HuH-7 (cell line): Measurements from ENCODE around the gene OVCA2.

Experiments
- DNase-seq: peaks from one replicate; pipeline ENCODE4 v3.0.0; 2011; ENCODE audit warnings: low spot score

Gene OVCA2

DNA sequence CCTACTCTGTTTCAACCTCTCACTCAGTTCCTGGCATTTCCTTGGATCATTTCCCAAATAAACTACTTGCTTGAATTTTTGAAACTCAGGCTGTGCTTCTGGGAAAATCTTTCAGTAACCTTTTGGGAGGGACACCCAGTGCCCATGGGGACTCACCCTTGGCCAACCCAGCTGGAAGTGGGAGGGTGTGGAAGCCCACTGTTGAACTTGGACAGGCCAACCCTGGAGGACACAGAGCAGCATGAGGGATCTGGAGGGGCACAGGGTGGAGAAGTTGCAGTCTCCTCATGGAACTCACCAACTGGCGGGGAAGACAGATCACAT lies 27.9 kb upstream of the OVCA2 start:
- DNase-seq = no peak

DNA sequence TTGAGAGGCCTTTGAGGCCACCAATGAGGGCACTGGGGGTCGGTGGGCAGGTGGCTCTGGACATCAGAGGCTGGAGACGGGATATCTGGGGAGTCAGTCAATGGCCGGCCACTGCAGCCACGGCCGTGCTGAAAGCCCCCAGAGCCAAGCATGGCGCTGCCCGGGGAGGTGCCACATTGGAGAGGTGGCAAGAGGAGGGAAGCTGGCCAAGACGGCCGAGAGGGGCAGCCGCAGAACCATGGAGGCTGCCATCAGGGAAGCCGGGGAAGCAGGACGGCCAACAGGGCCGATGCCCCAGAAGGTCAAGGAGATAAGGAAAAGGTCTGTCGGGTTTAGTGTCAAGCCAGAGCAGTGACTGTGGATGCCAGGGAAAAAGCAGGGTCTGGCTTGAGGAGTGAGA lies 26.5 kb upstream of the OVCA2 start:
- DNase-seq = no peak

- DNase-seq = no peak
Observed at GRCh38 chr17:2016494-2016893, 25.3 kb upstream of the OVCA2 start.

DNA sequence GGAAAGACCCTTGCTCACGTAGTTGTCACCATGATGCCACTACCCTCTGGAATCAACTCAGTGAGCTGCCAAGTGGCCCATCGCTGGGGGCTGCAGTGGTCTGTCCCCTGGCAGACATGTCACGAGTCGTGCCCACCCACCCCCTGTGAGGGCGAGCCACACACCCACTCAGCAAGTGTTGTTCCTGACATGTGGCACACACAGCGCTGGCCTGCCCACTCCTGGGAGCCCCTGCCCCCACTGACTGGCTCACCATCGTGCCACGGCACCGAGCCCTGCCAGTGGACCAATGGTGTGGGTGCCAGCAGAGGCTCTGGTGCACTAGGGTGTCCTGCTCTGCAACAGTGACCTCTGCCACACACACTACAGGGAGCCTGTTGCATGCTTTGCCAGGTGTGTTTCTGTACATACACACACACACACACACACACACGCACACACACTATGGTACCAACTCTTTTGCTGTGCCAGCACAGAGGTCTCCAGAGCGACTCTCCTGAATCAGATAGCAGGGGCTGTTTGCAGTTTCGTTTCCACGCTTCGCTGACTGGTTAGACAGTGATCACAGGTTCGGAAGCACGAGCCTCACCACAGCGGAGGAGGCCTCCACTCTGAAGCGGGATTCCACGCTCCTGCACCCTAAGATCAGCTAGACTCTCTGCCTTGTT lies 24.4 kb upstream of the OVCA2 start:
- no peak for DNase-seq

DNA sequence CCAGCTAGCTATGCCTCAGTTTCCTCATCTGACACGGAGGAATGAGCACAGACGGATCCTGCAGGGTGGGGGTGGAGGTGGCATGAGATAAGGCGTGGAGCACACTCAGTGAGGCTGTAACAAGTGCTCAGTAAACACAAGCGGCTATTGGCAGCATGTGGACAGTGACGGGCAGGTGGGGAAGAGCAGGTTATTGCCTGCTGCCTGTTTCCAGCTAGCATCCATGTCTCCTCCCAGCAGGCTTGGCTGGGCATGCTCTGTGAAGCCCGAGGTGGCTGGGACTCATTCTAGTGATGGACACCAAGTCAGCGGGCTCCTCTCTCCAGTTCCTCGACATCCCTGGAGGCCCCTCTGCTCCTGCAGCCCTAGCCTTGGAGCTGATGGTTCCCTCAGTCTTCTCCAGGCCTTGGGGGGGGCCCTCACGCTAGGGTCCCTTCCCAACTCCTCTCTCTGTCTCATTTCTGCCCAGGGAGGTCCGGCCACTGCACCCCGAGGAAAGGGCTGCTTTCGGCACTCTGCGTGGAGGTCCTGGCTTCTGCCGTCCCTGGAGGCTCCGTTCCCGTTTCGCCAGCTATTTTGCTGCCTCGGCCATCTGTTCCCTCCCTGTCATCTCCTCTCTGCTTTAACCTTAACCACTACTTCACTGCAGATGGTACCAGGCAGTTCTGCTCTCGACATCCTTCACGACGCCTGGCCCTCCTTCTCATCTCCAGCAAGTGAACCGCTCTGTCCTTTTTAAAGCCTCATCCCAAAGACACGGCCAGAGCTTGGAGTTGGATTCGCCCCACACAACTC lies 22.9 kb upstream of the OVCA2 start:
- DNase-seq = no peak

- DNase-seq = no peak
Observed at GRCh38 chr17:2019723-2020122, 22.1 kb upstream of the OVCA2 start.

DNA sequence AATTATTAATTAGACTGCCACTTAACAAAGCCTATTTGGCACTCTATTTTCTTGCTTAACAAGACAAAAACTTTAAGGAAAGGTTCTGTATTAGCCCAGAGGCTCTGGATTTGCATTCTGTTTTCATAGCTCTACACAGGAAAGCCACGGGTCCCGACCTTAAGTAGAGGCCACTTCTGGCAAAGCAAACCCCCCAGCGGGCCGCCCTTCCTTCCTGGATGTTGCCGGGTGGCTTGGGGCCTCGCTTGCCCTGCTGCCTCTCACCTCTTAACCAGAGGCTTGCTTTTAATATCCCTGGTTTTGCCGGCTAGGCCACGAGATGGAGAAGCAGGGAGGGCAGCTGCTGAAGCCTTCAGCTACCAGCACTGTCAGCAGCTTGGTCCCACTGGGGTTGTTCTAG lies 21.1 kb upstream of the OVCA2 start:
- DNase-seq = no peak

- DNase-seq = no peak
Observed at GRCh38 chr17:2022647-2023240, 19.1 kb upstream of the OVCA2 start.

- no peak for DNase-seq
Observed at GRCh38 chr17:2023256-2023655, 18.6 kb upstream of the OVCA2 start.

GRCh38 chr17:2023692-2024571 lies 17.9 kb upstream of the OVCA2 start:
- peak; percentile 77 for DNase-seq

GRCh38 chr17:2024572-2025219 lies 17.1 kb upstream of the OVCA2 start:
- no peak for DNase-seq

DNA sequence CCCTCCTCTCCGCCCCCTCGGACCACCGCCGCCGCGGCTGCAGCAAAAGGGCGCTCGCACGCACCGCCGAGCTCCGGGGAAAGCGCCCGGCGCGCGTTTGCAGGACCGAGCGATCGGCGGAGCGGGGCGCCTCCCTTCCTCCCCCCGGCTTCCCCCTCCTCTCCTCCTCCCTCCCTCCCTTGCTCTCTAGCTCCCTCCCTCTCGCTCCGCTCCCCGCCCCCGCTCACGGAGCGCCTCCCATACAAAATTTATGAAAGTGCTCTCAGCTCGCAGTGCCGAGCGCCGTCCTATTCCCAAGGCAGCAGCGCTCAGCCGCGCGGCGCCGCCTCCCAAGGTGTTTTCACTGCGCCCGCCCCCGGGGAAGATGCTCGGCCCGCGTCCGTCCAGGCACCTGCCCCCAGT lies 16.6 kb upstream of the OVCA2 start, which contains the start of gene RTN4RL1:
TSS of gene RTN4RL1 (minus strand) at position 115 of the 402 bp plus-strand sequence. CDS start 469 bp downstream, outside the sequence.
- DNase-seq = peak; percentile 73

- DNase-seq = peak; percentile 90
Observed at GRCh38 chr17:2025622-2026309, 16.1 kb upstream of the OVCA2 start.

DNA sequence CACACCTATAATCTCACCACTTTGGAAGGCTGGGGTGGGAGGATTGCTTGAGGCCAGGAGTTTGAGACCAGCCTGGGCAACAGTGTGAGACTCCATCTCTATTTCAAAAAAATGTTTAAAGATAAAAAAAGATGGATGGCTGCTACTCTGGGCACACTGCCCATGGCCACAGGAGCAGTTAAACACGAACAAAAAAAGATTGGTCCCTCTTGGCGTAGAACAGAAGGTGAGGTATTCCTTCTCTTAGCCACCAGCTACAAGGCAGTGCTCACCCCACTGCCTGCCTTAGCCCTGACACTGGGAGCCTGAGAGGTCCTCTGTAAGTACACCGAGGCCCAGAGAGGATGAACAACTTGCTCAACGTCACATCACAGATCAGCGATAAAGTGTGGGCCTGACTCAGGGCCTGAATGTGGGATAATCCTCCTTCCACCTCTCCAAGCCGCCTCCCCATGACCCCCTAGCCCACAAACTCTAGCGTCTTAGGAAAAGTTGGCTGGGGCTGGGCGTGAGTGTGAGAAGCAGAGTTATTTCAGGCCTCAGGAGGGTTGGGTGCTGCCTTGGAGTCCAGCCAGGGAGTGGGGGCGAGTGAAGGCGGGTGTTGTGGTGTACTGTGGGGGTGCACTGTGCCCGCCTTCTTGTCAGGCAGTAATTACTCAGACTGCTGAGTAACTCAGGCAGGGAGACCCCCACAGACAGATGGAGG lies 14.1 kb upstream of the OVCA2 start:
- no peak for DNase-seq

DNA sequence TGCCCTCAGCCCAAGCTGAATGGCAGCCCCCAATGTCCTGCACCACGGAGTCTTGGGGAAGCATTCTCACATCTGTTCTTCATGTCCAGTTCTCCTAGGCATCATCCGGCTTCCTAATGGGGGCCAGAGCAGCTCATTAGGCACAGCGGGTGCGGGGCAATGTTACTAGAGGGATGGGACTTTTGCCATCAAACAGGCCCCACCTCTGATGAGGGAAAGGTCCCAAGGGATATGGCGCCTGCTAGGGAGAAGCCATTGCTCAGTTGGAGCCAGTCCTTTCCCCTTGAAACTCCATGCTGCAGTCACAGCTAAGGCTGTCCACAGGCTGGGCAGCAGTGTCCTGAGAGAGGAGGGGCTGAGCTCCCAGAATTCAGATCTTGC lies 13.6 kb upstream of the OVCA2 start:
- DNase-seq = no peak

GRCh38 chr17:2028737-2029136 lies 13.1 kb upstream of the OVCA2 start:
- no peak for DNase-seq

DNA sequence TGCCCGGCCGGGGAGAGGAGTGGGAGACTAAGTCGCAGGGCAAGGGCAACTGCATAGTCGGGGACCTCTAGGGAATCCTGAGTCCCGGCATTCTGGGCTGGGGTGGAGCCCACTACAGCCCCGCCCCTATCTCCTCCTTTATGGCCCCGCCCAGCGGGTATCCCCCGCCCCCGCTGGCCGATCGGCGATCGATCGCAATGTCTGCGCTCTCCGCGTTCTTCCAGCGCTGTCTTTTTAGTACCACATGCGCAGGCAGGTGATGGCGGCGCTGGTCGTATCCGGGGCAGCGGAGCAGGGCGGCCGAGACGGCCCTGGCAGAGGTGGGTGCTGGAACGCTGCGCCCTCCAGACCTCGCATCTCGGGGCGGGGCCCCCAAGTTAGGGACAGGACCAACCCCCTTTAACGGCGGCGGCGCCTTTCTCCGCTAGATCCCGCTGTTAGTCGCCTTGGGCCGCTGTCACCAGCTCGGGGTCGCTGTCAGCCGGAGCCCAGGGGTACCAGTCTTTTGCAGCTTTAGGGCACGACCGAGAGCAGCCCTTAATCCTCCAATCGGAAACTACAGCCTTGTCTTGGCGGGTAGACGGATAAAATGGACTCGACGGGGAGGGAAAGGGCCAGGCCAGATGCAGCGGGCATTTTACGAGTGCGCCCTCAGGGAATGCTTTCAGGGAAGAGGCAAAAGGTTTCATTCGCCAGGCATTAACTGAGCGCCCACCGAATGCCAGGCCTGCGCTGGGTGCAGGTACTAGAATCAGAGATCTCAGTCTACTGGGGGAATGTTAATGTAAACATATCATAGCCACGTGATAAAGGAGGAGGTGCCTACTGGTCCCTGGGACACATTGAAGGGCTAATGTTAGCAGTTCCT lies 11.7 kb upstream of the OVCA2 start, which contains the start of gene DPH1:
TSS of gene DPH1 (plus strand) at position 243 of the 868 bp plus-strand sequence. CDS start at position 260, 17 bp downstream.
- DNase-seq = peak; percentile 94

DNA sequence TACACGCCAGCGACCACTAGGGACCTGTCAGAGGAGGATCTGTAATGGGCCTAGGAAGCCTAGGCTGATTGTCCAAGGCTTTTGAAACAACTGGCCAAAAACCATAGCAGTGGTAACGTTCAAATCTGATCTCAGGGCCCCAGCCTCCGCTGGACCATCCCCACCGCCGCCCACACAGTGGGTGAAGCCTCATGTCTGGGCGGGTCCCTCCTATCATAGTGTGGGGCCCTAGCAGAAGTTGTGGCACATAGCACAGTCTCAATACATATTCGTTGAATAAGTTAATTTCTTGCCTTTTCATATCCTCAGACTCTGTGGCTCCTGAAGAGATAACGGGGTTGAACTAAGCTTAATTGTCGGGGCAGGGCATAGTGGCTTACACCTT lies 11.1 kb upstream of the OVCA2 start:
- DNase-seq = no peak

DNA sequence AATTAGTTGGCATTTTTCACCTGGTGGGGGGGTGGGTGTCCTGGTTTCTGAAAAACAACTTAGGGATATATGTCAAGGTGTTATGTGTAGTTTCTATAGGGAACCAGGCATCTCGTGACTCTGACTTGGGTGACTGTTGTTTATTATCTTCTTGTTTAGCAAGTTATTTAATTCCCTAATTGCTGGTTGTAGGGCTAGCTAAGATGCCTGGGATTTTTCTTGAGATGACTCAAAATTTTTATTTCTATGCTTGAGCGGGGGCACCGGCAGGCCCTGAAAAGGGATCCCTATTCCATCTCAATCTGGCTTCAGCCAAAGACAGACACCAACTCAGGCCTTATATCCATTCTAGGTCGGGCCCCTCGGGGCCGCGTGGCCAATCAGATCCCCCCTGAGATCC lies 8.7 kb upstream of the OVCA2 start:
- DNase-seq = no peak

DNA sequence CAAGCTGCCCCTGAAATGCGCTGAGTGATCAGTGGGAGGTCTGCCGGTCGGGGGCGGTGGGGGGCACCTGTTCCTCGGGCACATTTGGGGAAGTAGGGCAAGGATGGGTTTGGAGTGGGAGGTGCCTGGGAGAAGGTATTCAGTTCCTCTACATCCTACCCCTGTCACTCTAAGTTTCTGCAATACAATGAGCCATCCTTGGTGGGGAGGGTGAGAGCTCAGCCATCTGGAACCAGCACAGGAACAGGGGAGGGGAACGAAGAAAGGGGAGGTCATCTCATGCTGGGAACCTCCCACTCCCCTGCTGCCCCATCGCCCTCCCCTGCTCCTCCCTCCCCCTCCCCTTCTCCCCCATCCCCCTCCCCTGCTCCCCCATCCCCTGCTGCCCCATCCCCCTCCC lies 7.7 kb upstream of the OVCA2 start:
- DNase-seq = no peak
